Measurements from ENCODE around the gene CLN6. TPM values are rescaled to one million over a fixed set of nuclear protein-coding genes. Genes with fewer than 3 reads are reported as not detected.
A peak's percentile ranks its signal among the peaks of the same experiment; 100 is the strongest.
"Not testable (repeated sequence)": the region's sequence is repeated elsewhere in the genome, so short reads cannot be mapped to it uniquely, and the experiment has no call there.

Gene CLN6
- total and polyA plus RNA-seq, 2 experiments from 2014 or later = 10.7 to 18.7 TPM

DNA sequence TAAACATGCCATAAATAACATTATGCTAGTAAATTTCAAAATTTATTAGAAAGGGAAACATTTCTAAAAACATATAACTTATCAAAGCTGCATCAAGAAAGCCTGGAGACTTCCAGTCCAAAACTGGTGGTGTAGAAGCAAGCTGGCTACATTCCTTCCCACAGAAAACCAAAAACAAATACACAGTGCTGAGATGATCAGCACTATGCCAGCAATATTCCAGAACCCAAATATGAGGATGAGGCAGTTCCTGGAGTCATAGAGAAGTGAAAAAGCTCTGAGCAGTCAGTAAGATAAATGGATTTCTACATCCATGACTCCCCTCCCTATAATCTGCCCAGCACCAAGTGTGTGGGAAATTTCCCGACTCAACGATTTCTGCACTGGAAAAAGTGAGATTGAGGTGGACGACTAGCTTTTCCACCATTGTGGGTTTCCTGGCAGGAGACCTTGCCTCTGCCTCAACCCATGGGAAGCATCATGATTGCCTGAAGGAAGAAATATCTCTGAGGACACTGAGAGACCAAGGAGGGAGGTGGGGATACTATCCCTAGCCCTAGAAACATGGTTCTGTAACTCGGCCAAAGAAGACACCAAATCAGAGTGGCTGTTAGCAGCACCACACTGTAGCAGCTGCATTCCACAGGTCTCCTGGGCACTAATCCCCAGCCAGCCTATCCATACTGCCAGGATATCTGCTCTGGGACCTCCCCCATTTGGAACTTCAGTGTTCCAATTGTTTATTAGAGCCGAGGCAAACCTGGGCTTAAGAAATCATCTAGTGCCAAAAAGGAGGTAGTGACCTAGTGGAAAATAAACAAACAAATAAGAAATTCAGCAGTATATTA, 11.8 kb upstream of the CLN6 start:
- TF ChIP-seq EZH2phosphoT487 (IDR thresholded peaks at IDR 0.05; ENCODE audit: low read depth, severe bottlenecking, unreplicated experiment) (no peak), CTCF (IDR thresholded peaks at IDR 0.05; ENCODE audit: poor library complexity) (no peak), EZH2 (IDR thresholded peaks at IDR 0.05; ENCODE audit: borderline replicate concordance) (no peak)
- Histone ChIP-seq H3K27ac (no peak overlapping the region), H3K4me1 (ENCODE audit: insufficient read depth) (no peaks in the 10 kb centered on the region), H3K9me2 (replicated peaks; ENCODE audit: insufficient read depth) (no peaks in the 10 kb centered on the region), H3K4me2 (no peak overlapping the region), H3K4me3 (no peak overlapping the region), H3K27me3 (no peaks in the 10 kb centered on the region), H3K9me3 (ENCODE audit: low read depth) (peaks cover 3% of the 10 kb centered on the region), H4K20me1 (ENCODE audit: insufficient read depth, poor library complexity, severe bottlenecking) (no peaks in the 10 kb centered on the region), H3K36me3 (replicated peaks; ENCODE audit: insufficient read depth, low read depth) (no peaks in the 10 kb centered on the region), H2AFZ (no peak overlapping the region), H3K79me2 (no peaks in the 10 kb centered on the region)
- no peak for DNase-seq (ENCODE audit: low spot score)
- 76% methylated on average over 5 of the region's 5 CpGs for WGBS (ENCODE audit: low lambda C conversion rate, missing lambda C conversion rate)

- Histone ChIP-seq H3K36me3 (replicated peaks; ENCODE audit: insufficient read depth, low read depth) (no peaks in the 10 kb centered on the region), H2AFZ (no peak overlapping the region), H3K4me3 (no peak overlapping the region), H3K27me3 (no peaks in the 10 kb centered on the region), H3K27ac (no peak overlapping the region), H3K4me1 (ENCODE audit: insufficient read depth) (peaks cover 3% of the 10 kb centered on the region), H4K20me1 (ENCODE audit: insufficient read depth, poor library complexity, severe bottlenecking) (no peaks in the 10 kb centered on the region), H3K9me2 (replicated peaks; ENCODE audit: insufficient read depth) (no peaks in the 10 kb centered on the region), H3K4me2 (no peak overlapping the region), H3K79me2 (no peaks in the 10 kb centered on the region), H3K9me3 (ENCODE audit: low read depth) (no peaks in the 10 kb centered on the region)
- DNase-seq (ENCODE audit: low spot score) = no peak
- no peak for TF ChIP-seq CTCF (IDR thresholded peaks at IDR 0.05; ENCODE audit: poor library complexity)
- TF ChIP-seq EZH2phosphoT487 (IDR thresholded peaks at IDR 0.05; ENCODE audit: low read depth, severe bottlenecking, unreplicated experiment) = no peak
Measured at GRCh38 chr15:68239025-68239424, 9.5 kb upstream of the CLN6 start.

- Histone ChIP-seq H2AFZ (no peak overlapping the region), H3K9me3 (ENCODE audit: low read depth) (no peaks in the 10 kb centered on the region), H3K4me2 (no peak overlapping the region), H3K4me3 (no peak overlapping the region), H3K27ac (no peak overlapping the region), H3K27me3 (no peaks in the 10 kb centered on the region), H3K9me2 (replicated peaks; ENCODE audit: insufficient read depth) (no peaks in the 10 kb centered on the region), H3K79me2 (no peaks in the 10 kb centered on the region), H3K4me1 (ENCODE audit: insufficient read depth) (peaks cover 35% of the 10 kb centered on the region), H4K20me1 (ENCODE audit: insufficient read depth, poor library complexity, severe bottlenecking) (no peaks in the 10 kb centered on the region), H3K36me3 (replicated peaks; ENCODE audit: insufficient read depth, low read depth) (no peaks in the 10 kb centered on the region)
- DNase-seq (ENCODE audit: low spot score) = no peak
- TF ChIP-seq CTCF (IDR thresholded peaks at IDR 0.05; ENCODE audit: poor library complexity) (no peak), EZH2phosphoT487 (IDR thresholded peaks at IDR 0.05; ENCODE audit: low read depth, severe bottlenecking, unreplicated experiment) (no peak), EZH2 (IDR thresholded peaks at IDR 0.05; ENCODE audit: borderline replicate concordance) (no peak)
- 97% methylated on average over 4 of the region's 4 CpGs for WGBS (ENCODE audit: low lambda C conversion rate, missing lambda C conversion rate)
Measured at GRCh38 chr15:68235022-68235421, 5.5 kb upstream of the CLN6 start.

- H3K9me2 ChIP-seq (replicated peaks; ENCODE audit: insufficient read depth); H3K27me3 ChIP-seq; H3K79me2 ChIP-seq; DNase-seq (ENCODE audit: low spot score); H3K9me3 ChIP-seq (ENCODE audit: low read depth); H3K36me3 ChIP-seq (replicated peaks; ENCODE audit: insufficient read depth, low read depth); H4K20me1 ChIP-seq (ENCODE audit: insufficient read depth, poor library complexity, severe bottlenecking); H3K4me3 ChIP-seq: not testable (repeated sequence)
- WGBS (ENCODE audit: low lambda C conversion rate, missing lambda C conversion rate) = 67% methylated on average over 9 of the region's 9 CpGs
- H3K27ac ChIP-seq = peak overlapping the region; percentile 6
- H2AFZ ChIP-seq = peak overlapping the region; percentile 26
- H3K4me1 ChIP-seq (ENCODE audit: insufficient read depth) = peaks cover 37% of the 10 kb centered on the region
- peak overlapping the region; percentile 51 for H3K4me2 ChIP-seq
Measured at GRCh38 chr15:68234520-68234919, 5.0 kb upstream of the CLN6 start.
